Lung microvascular endothelial cell (primary cell): ENCODE measurements around the gene DIO3. TPM values are rescaled to one million over a fixed set of nuclear protein-coding genes. Genes with fewer than 3 reads are reported as not detected.
"Not testable (repeated sequence)": the region's sequence is repeated elsewhere in the genome, so short reads cannot be mapped to it uniquely, and the experiment has no call there.

Experiments used
- DNase-seq, 2 donors: peaks; one replicate each; pipeline versions ENCODE4 v3.0.0 to v3.0.0-alpha.2; 2010; ENCODE audit warnings: low read depth in 2 of 2
- total RNA-seq: library from RNA; depleted of rRNA; stranded (reverse); fragments of >200 nt; gene quantifications from 2 replicates; pipeline ENCODE4 v1.2.1, GENCODE V29; 2014

The DIO3 gene
- total RNA-seq, 1 donor from 2014 or later: not detected

- no peak for DNase-seq
Observed at GRCh38 chr14:101558739-101559240, 2.5 kb upstream of the DIO3 start.

GRCh38 chr14:101559250-101559623 is 2.1 kb upstream of the DIO3 start:
- no peak for DNase-seq

- no peak for DNase-seq
Observed at GRCh38 chr14:101559624-101560533, 1.4 kb upstream of the DIO3 start.

GRCh38 chr14:101560534-101561113 is 671 bp upstream of the DIO3 start:
- DNase-seq: no peak

- no peak for DNase-seq
Observed at GRCh38 chr14:101561897-101562490, 699 bp downstream of the DIO3 start.

DNA sequence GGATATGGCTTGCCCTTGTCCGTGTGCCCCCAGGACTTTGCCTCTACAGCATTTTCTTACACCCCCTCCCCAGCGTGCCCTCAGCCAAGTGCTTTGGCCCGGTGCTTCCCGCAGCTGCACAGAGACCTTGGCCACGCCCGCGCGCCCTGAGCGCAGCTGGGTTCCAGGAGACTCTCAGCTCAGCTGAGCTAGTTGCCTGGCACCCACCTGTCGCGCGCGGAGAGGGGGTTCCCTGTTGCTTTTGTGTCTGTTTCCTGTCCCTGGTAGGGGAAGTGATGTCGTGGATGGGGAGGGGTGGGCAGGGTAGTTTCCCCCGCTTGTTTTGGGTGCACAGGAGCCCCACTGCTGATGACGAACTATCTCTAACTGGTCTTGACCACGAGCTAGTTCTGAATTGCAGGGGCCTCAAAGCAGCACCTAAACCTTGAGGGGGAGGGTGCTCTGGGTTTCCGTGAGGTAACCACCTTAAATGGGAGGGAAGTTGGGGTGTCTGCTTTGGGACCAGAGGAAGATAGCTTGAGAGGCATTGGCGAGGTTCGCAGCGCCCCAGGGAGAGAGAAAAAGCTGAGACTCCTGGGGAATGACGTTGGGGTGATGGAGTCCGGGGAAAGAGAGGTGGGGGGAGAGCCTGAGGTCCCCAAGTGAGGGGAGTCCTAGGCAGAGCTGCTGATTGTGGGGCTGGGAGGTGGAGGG is 1.5 kb downstream of the DIO3 start:
- no peak for DNase-seq

GRCh38 chr14:101563352-101563653 is 2.0 kb downstream of the DIO3 start:
- DNase-seq: no peak

GRCh38 chr14:101563654-101564443 is 2.6 kb downstream of the DIO3 start:
- no peak for DNase-seq

GRCh38 chr14:101564444-101564776 is 3.1 kb downstream of the DIO3 start:
- DNase-seq: no peak

DNA sequence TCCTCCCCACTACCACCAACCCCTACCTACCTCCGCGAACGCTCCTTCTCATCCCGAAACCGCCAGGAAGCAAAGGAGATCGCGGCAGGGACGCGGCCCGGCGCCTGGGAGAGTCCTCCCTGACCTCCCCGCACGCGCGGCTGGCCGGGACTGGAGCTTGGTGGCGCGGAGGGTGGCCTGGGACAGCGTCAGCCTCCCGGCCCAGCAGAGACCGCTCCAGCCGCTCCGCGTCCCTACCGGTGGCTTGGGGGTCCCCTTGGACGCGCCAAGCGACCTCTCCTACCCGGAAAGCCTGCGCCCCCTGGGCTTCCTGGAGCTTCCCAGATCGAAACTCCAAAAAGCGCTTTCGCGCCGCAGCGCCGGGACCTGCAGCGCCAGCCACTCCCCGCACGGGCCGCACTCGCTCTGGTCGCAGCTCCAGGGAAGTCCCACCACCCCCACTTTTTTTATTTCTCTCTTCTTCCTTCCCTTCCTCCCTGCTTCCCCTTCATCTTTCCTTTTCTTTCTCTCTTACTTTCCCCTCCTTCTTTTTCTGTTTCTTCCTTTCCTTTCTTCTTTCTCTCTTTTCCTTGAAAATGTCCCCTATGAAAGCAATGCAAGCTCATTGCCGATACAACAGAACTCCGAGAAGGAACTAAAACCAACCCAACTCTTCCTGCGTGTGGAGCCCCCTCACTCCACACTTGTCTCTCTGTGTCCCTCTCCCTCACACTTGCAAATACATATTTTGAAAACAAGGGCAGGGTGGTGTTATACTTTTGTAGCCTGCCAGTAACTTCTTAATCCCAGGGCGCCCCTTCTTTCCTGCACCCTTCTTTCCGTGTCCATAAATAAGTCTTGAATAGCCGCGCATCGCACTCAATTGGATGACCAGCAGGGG is 3.8 kb downstream of the DIO3 start:
- no peak for DNase-seq

- no peak for DNase-seq
Observed at GRCh38 chr14:101567252-101567651, 6.0 kb downstream of the DIO3 start.

GRCh38 chr14:101571004-101571403 is 9.7 kb downstream of the DIO3 start:
- DNase-seq: no peak

- DNase-seq: not testable (repeated sequence)
Observed at GRCh38 chr14:101572526-101572925, 11.2 kb downstream of the DIO3 start.

- DNase-seq: no peak
Observed at GRCh38 chr14:101573289-101573688, 12.0 kb downstream of the DIO3 start.

- DNase-seq: no peak
Observed at GRCh38 chr14:101575581-101575980, 14.3 kb downstream of the DIO3 start.

- no peak for DNase-seq
Observed at GRCh38 chr14:101577221-101577909, 16.1 kb downstream of the DIO3 start.

DNA sequence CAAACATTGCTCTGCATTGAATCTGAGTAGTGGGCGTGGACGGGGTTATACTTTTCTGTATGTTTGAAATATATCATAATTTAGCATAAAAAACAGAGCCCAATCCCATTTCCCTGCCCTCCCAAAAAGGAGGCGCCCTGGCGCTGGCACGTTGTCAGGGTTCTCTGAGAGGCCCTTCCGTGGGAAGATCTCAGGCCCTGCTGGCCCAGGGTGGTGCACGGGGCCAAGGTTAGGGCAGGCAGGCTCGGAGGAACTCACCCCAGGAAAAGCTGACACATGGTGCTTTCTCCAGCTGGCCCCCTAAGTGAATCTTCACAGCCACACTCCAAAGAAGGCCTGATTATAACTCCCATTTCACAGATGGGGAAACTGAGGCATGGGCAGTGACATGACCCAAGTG is 17.2 kb downstream of the DIO3 start:
- DNase-seq: no peak

- DNase-seq: no peak
Observed at GRCh38 chr14:101579372-101580080, 18.2 kb downstream of the DIO3 start.

DNA sequence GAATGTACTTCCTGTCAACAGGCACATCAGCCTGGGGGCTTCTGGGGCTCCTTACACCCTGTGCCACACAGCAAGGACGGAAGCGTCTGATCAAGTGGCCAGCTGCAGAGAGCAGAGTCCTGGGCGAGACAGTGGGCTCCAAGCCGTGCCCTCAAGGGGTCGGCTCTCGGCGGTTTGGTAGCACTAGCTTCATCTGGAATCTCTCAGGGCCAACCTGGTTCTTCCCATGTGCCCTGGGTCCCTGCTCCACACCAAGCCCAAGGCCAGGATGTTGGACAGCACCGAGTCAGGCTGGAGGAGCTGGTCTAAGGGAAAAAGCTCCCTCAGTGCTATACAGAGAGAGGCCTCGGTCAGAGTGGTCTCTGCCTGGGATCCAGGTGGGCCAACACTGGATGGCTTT is 20.5 kb downstream of the DIO3 start:
- no peak for DNase-seq
